Measurements from ENCODE around the gene SLC15A4.

DNA sequence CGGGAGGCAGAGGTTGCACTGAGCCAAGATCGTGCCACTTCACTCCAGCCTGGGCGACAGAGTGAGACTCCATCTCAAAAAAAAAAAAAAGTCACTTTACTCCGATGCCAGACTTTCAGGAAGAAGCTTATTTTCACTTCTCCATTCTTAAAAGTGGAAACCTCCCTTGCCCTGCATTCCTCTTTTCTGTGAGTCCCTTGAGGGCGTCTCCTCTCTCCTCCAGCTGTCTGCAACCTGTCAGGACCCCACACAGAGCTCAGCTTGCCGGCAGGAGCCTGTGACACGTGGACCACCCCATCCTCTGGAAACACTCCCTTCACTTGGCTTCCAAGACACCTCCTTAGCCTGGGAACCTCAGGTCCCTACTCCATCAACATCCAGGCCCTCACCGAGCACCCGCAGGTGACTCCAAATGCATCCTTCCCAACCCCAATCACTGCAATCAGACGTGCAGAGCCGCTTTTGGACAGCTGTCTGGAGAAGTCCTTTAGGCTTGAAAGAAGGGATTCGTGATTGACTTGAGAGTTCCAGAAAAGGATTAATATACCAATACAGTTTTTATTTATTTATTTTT is 34.3 kb downstream of the SLC15A4 start:
- no peak for TF ChIP-seq FOXA1 (IDR thresholded peaks at IDR 0.05)
- no peak for TF ChIP-seq SUZ12 (IDR thresholded peaks at IDR 0.05)
- no peak for TF ChIP-seq FOXM1 (IDR thresholded peaks at IDR 0.05; ENCODE audit: borderline replicate concordance)
- no peak for TF ChIP-seq ARNT (IDR thresholded peaks at IDR 0.05)
- no peak for TF ChIP-seq HDGF (IDR thresholded peaks at IDR 0.05; ENCODE audit: borderline replicate concordance)
- no peak for TF ChIP-seq BHLHE40 (IDR thresholded peaks at IDR 0.05; ENCODE audit: borderline replicate concordance)
- no peak for TF ChIP-seq CTBP1 (IDR thresholded peaks at IDR 0.05; ENCODE audit: borderline replicate concordance)
- TF ChIP-seq FOXK2 (IDR thresholded peaks at IDR 0.05), result no peak
- TF ChIP-seq SP1 (IDR thresholded peaks at IDR 0.05), result no peak
- no peak for TF ChIP-seq TARDBP (IDR thresholded peaks at IDR 0.05)
- TF ChIP-seq L3MBTL2 (conservative IDR thresholded peaks at IDR 0.05), result no peak

All from HEK293T (cell line).